GM18873 (cell line): ENCODE measurements around the gene TBC1D22A.

Experiments
- ATAC-seq: cut with Tn5 transposase; IDR thresholded peaks from one replicate; pipeline ENCODE4 v1.9.1; 2021; ENCODE audit warnings: mild to moderate bottlenecking, moderate library complexity, moderate number of reproducible peaks; ENCODE audit not compliant: unreplicated experiment, low FRiP score

TBC1D22A gene

DNA sequence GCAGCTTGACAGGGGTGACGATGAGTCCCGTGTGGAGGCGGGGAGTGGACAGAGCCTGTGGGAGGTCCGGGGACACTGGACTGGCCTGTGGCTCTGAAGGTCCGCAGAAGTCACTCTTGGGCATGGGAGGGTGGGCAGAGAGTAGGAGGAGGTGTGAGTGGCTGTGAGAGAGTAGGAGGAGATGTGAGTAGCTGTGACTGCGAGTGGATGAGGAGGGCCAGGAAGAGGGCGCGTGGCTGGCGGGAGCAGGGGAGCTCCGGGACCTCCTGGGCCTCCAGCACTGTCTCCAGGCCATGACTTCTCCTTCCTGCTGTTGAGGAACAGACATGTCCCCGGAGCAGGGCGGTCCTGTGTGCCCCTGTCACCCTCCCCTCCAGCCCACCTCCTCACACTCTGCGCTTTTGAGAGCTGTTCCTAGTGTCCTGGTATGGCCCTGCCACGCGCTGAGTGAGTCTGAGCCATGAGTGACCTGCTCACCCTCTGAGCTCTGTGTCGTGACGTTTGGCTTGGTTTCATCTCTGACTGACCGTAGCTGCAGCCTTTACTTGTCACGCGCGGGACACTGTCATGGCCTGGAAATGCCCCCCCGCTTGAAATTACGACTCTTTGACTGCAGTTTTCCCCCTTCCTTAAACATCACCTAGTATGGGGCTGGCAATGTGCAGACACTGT lies 391.5 kb downstream of the TBC1D22A start:
- no peak for ATAC-seq

DNA sequence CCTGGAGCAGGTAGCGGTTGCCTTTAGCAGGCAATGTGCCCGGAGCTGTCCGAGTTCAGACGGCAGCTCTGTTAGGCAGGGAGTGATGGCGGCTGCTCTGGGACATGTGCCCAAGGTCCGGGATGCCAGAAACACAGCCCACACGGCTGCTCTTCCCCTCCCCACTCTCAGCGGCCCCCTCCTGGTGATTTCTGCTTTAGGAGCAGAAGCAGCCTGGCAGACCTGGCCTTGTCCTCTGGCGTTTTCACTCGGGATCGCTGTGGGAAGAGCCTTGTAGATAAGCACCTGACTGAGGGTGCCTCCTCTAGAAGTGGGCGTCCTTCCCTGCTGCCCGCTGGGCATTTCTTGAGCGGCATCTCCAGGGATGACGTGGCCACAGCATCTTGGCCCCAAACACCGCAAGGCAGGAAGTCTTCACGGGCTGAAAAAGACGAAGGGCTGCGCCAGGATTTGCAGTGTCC lies 392.2 kb downstream of the TBC1D22A start:
- no peak for ATAC-seq

DNA sequence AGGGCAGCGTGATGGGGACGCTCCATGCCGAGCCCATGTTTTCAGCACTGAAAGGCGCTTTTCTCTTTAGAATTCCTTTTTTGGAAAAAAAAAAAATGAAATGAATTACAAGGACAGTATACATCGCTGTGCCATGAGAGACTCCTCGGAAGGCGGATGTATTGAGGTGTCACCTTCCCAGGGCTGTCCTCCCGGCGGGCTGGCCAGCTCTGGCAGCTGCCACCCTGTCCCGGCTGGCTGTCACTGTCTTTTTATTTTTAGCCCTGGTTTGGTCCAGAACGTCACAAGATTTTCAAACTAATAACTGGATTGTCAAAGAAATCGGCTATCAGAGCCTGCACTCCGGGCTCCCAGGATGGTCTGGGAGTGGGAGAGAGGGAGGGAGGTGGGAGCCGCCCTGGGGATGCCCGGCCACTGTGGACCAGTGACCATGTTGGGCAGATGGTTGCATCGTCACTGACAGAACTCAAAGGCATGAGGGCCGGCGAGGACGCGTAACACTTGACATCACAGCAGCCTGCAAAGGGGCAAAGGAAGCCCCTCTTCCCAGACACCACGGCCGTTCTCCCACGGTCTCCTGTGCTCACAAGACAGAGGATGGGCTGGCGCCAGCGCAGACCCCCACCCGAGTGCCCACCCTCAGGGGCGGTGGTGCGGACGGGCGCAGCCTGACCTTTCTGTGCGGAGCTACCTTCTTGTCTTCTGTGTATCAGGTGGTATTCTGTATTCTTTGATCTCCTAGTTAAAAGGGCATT lies 392.9 kb downstream of the TBC1D22A start:
- ATAC-seq, result no peak

DNA sequence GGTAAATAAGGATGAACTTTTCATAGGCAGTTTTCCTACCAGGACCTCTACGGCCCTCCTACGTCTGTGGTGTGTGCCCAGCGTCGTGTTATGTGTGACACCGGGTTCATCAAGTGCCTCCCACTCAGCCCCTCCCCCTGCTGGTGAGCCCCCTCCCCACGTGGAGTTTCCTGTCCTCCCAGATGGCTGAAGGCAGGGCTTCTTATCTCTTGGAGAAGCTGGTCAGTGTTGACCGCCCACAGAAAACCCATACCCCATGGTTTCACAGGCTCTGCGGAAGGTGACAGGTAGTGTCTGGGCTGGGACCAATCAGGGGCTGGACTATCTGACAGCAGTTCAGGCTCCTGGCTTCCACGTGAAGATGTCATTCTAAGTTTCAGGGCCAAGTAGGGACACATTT lies 393.5 kb downstream of the TBC1D22A start:
- ATAC-seq, result no peak

DNA sequence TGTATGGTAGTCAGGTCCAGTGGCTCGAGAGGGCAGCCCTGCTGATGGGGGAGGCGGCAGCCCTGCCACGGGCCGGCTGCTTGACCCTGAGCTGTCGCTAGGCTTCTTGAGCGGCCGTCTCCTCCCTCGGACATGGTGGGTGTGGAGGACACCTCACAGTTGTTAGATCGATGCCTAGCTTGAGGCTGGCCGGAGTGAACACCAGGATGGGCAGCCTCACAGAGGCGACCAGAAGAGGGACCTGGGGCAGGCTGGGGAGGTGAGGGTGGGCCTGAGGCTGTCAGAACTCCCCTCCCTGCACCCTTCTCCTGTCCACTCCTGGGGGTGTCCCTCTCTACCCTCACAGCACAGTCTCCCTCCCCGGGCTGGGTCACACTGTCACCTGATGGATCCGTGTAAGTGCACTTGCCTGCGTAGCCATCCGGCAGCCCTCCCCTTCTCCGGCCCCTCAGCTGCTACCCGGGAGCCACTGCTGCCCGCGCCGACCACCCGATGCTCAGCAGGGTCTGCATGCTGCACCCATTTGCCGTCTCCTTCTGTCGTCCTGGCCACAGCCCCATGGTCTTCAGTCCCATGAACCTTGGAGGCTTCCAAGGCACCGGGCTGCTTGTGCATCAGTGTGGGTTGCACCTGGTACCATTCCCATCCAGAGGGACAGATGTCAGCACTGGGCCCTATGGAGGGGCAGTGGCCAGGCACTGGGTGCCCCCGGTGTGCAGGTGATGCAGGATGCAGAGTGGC lies 394.1 kb downstream of the TBC1D22A start:
- ATAC-seq, result no peak

DNA sequence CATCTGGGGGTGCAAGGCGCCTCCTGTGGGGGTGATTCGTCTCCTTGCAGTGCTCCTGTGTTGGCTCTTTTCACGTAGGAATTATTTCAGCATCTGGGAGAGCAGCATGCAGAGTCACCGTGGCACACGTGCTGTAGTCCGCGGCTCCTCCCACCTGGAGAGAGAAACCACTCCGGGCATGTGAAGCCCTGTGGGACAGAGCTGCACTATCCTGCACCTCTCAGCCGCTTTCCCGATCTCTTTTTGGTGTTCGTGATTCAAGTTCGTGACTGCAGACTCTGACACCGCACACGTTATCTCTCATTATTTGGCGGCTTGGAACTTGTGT lies 394.6 kb downstream of the TBC1D22A start:
- ATAC-seq, result no peak

DNA sequence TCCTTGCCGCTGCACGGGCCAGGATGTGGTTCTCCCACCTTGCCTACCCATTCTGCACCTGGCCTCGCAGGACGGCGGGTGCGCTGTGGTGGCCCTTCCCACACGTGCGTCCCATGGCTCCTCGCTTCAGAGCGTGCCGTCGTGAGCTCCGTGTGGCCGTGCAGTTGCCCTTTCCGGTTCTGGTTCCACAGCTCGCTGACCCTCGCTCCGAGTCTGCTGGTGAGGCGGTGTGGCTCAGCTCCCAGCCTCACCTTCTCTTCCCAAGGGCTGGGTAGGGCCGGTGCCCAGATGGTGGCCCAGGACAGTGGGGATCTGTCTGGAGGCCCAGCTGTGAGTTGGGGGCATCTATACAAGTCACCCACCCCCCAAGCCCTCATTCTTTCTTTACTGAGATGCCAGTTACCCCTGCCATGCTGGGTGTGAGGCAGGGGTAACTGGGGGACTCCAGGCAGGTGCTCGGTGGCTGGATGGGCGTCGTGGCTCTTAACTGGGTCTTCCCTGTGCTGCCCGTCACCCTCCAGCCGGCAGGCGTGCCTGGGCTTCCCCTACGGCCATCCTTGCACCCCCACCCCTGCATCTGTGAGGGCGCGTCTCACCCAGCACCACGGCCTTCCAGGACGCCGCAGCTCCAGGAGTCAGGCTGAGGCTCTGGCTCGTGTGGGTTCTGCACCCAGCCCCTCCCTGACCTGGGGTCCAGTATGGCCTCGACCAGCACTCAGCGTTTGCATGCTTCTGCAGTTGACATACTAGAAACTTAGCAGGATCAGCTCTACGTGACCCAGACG lies 395.2 kb downstream of the TBC1D22A start:
- ATAC-seq, result no peak

DNA sequence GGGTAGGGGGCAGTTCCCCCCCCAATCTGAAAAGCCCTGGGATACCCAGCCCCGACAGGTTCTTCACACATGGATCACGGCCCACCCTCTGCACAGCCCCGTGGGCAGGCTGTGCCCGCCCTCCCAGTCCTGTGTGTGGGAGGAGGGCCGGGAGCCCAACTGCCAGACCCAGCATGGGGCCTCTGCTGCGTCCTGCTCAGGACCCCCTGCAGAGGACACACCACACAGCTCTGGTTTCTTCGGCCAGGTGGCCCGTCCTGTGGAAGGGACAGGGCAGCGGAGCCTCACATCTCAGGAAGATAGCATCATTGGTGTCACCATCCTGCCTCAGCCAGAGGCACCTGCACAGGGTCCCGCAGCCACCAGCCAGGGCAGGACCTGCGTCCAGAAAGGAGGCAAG lies 396.0 kb downstream of the TBC1D22A start:
- ATAC-seq, result no peak

DNA sequence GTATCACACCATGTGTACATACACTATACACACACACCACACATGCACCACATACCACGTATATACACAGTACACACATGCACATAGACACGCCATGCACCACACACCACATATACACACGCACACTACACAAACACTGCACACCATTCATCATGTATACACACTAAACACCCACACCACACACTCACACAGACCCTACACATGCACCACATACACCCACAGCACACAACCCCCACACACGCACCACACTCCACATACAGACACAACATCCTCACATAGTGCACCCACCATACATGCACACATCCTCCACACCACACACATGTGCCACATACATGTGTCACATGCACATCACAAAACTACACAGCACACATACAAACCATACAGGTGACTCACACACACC lies 397.1 kb downstream of the TBC1D22A start:
- ATAC-seq, result no peak

DNA sequence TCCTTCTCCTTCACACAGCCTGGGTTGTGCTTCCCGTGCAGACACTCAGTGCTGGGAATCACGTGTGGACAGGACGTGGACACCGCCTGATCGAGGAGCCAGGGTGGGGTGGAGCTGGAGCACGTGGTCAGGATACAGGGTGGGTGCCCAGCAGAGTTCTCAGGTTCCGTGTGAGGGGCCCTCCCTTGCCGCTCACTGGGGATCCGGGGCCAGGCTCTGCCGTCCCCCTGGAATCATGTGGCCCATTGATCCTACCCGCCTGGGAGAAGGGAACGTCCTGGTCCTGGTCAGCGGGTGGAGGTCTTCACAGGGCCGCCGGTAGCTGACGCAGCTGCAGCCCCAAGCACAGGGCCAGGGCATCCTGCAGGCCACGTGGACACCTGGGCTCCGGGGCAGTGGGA lies 397.7 kb downstream of the TBC1D22A start:
- ATAC-seq, result no peak

DNA sequence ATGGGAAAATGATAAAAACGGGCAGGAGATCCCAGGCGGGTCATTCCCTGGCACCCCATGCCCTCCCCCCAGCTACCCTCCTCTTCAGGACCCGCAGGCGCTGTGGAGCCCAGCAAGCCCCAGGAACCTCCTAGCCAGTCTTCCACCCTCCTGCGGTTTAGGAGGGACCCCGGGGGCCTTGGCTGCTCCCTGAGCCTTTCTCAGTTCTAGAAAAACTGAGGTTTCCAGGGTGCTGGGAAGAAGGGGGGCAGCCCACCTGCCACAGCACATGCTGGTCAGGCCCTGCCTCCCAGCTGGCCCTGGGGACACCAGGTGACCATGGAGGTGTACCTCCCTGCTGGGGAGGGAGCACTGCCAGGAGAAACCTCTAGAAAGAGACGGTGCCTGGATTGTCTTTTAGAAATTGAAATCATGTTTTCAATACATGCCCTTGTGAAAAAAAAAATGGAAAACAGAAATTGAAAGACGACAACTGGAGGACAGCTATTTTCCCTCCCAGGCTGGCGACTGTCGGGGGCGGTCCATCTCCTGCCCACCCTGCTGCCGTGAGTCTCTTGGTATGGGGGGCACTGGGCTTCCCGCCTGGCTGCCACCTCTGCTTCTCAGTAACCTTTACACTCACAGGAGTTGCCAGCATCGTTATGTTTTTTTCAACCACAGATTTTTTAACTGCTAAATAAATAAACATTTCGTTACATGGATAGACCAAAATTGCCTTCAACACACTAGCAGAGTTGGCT lies 398.5 kb downstream of the TBC1D22A start:
- no peak for ATAC-seq

DNA sequence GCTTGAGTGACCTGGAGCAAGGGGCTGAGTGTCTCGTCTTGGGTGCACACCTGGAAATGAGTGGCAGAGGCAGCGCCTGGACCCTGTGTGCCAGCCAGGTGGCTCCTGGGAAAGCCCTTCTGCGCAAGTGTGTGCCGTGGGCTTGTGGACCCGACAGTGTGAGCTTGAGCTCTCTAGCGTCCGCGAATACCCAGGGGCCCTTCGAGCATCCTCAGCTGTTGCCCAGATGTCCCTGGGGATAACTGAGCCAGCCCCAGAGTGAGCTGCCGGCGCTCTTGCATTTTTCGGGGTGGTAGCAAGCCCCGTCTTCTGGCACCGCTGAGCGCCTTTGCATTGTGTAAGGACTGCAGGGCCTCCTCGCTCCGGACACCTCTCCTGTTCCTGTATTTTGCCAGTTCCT lies 399.2 kb downstream of the TBC1D22A start:
- ATAC-seq, result no peak

DNA sequence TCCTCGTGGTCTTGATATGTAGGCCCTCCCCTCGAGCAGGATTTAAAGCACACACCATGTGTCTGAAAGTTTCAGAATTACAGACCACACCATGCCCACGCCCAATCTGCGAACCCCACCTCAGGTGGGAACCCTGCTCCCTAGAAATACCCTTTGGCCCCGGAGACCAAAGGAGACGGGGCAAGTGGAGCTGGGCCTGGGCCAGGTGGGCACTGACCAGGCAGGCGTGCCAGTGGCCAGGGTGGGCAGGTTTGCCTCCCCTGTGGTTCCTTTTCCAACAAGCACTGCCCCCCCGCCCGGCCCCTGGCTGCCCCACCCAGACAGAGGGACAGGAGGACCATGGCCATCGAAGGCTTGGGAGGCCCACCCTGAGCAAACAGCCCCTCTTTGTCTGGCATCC lies 400.4 kb downstream of the TBC1D22A start:
- no peak for ATAC-seq

DNA sequence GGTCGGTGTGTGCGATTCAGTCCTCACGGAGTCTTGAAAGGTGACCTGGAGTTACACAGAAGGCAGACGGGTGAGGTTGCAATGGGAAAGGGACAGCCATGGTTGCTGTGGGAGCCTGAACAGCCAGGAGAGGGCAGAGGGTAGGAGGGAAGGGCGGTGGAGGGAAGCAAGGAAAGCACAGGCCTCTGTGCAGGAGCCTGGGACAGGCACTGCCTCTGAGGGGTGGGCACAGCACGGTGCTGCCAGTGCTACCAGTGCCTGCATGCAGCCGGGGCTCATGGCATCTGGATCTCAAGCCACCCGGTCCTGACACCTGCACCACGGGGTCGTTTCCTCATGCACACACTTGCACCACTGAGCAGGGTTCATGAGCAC lies 401.0 kb downstream of the TBC1D22A start:
- no peak for ATAC-seq

DNA sequence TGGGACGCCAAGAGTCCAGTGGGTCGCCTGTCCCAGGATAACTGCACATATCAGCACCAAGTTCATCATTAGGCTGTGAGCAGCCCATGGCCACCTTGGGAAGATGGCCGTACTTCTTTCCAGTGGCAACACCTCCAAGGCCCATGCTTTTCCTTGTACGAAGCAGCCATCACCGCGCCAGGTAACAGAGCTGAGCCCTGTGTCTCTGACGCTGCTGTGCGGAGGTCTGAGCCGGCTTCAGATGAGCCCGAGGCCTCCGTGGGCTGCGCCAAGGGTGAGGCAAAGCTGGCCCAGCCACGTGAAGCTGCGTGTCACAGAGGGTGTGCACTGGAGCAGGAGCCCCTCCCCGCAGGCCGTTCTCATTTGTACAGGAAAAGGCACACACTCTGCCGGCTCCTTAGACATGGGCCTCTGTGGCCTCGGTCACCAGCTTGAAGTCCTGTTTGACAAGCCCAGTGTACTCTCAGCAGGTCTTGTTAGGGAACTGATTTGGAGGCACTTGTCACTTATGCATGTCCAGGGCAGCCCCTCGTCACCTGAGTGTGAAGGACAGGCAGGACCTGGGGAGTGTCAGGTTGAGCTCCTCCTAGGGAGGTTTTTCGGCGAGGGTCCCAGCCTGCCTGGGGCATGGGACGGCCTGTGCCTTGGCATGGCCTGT lies 401.5 kb downstream of the TBC1D22A start:
- no peak for ATAC-seq

DNA sequence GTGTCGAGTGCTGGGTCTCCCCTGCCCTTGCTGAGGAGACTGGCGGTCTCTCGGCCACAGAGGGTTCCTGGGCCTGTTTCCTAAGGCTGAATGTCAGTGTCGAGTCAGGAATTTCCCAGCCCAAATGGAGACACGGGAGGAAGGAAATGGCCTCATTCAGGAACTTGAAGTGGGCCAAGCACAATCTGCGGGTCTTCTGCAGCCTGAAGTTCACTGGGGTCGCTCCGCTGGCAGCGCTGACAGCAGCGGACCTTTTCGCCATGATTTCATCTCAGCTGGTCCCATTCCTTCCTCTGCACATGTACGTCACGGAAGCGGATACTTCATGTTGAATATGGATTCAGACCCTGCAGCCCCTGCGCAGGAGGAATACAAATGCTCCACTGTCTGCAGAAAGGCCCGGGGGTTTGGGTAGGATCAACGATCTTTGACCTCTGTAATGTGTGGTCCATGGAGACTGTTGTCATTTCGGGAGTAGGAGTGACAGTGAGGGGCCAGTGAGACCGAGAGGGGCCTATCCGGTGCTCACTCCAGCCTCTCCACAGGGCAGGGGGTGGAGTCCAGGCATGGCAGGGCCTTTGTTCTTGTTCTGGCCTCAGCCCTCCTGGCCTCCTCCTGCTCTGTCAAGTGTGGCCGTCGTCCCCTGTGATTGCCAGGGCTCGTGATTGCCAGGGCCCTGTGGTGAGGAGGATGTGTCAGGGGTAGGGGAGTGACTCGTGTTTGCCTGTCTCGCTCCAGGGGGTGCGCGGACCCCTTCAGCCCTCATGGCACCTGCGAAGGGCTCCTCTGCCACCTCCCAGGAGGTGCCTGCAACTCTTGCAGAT lies 402.3 kb downstream of the TBC1D22A start:
- ATAC-seq, result no peak

DNA sequence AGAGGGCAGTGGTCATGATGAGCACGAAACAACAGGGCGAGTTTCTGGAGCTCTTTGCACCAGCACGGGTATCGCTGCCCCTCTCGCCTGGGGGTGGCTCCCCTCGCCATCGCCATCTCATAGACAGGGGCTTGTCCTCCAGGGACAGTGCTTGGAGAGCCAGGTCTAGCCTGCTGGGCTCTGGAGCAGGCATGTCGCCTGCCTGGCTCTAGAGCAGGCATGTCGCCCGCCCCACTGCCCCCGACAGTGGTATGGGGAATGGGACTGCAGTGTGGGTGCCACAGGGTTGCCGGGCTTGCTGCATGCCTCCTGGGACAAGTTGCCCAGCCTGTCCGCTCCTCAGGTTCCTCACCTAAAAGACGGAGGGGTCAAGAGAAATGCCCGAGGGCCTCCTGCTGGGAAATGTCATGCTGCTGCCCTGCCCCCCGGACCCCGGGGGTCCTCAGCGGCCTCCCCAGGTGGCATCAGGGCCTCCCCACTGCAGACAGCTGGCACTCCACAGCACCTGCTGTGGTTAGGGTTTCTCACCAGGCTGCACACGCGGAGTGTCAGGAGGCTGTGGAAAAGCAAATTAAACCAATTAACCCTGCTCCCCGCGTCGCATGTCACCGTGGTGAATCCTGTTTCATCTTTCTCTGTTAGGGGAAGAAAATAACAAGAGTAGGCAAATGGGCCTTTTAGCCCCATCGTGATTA lies 403.0 kb downstream of the TBC1D22A start:
- no peak for ATAC-seq

DNA sequence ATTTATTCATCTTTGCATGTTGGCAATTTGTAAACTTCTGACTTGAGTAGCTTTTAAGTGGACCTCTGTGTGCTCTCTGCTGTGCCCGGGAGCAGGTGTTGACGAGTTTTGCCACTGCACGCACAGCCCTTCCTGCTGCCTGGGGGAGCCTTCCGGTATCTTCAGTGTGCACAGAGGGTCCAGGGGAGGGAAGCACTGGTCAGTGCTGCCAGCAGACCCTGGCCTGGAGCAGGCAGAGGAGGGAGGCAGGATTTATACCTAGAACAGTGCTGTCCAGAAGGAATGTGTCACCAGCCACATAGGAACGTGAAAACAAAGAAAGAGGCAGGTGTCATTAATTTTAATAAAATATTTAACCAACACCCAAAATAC lies 403.6 kb downstream of the TBC1D22A start:
- no peak for ATAC-seq
